NCI-H2107 (cell line): ENCODE measurements around the gene PUS10.

Source experiments
- DNase-seq: peaks from one replicate; lab custom pipeline; 2025; lab: John Stamatoyannopoulos, UW

The PUS10 gene

DNA sequence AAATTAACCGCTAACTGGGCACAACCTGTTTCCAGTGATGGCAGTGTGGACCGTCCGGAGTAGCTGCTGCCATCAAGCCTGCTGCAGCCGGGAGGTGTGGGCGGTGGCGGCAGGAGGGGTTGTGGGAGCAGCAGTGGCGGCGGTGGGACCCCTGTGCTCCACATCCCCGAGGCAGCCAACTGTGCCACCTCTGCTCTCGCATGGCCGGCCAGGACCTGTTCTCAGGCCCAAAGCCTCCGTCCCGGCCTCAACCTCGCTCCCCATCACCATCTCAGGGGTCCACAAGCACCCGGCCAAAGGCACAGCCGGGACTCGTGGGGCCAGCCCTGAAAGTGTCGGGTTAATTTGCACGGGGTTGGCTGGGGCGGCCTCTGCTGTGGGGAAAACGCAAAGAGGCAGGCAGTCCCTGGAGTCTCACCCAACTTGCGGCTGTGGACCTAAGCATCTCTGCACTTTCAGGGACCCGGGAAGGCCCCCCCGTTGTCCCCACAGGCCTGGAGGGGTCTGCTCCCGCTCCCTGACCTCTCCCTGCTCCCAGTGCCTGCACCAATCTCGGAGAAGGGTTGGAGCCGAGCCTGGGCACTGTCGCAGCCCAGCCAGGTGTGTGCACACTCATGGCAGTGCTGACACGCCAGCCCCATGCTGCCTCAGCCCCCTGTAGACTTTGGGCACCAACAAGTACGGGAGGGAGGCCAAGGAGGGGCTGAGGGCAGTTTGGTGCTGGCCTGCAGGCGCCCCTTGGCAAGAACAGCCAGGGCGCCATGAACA, 45.0 kb downstream of the PUS10 start:
- no peak for DNase-seq

DNA sequence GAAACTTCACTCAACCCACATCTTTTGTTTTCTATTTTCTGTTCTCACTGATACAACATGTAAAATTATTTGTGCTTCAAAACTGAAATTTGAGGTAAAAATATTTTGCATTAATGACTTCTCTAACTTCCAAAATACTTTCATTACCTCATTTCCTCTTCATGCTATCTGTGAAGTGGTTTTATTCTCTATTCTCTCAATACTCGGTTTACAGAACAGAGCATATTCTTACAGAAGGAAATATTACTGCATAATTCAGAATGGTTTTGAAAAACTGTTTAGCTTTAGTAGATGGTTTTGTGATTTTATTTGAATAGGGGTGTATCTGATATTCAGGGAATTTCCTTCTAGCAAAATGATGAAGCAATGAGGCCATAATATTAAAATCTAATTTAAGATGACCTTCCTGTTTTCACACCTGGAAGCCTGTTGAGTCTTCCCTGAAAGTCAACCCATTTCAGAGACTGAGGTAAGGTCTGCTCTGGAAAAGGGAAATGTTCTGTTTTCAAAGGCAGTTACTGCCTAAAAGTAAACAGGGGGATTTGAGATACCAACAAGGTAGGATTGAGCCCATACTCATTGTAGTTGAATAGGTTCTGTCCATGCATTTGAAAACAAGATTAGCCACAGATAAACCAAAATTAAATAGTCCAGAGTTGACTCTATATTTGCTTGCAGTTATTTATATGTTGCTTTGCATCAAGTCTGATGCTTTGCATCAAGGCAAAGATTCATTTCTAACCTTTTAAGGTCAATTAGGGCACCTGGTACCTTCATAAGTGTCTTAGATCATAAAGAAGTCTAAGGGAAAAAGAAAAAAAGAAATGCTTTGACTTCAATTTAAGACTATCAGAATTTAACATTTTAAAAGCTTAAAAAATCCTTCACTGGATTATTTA, 51.3 kb downstream of the PUS10 start:
- DNase-seq = no peak

- no peak for DNase-seq
These were observed 52.6 kb downstream of the PUS10 start for GRCh38 chr2:60965499-60965785.

GRCh38 chr2:60964651-60965498, 53.2 kb downstream of the PUS10 start:
- DNase-seq = no peak

DNA sequence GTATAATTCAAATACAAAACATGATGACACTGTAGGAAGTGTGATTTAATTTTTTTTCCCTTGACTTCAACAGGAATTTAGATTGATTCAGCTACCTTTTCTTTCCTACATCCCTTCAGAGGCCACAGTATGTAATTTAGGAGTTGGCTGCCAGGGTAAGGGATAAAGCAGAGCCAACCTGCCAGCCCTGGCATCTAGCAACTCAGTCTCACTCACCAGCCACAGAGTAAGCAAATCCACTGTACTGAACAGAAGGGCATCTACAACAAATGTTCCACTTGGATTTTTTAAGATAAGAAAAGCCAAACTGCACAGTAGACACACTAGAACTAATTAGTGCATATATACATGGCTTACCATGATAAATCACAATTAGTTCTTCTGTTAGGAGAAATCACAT, 54.9 kb downstream of the PUS10 start:
- DNase-seq = no peak

- no peak for DNase-seq
These were observed 55.5 kb downstream of the PUS10 start for GRCh38 chr2:60962528-60962927.

GRCh38 chr2:60961457-60961856, 56.6 kb downstream of the PUS10 start:
- DNase-seq = no peak

DNA sequence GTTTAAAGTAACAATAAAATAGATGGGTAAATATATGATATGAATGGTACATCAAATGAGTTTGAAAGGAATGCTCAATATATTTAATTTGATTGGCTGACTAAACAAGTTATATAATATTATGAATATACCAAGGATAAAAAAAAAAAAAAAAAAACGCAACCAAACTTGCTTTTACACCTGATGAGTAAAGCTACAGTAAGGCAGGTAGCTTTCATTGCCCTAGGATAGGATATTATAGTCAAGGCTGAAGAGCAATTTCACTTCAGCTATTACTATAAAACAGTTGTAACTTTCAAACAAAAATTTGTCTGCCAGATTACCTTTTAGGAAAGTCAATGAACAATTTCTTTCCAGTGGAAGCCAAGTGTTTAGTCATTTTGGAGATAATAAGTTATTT, 57.3 kb downstream of the PUS10 start:
- no peak for DNase-seq

DNA sequence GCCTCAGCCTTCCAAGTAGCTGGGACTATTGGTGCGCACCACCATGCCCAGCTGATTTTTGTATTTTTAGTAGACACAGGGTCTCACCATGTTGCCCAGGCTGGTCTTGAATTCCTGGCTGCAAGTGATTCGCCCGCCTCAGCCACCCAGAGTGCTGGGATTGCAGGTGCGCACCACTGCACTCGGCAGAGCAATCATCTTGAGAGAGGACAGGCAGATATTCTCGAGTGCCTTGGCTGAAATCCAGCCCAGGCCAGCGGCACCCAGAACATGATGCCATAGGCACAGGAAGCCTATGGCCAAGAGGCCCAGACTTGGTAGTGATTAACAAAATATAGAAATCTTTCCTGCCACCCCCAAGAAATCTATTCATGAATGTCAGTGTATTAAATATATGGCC, 58.6 kb downstream of the PUS10 start:
- DNase-seq = no peak

DNA sequence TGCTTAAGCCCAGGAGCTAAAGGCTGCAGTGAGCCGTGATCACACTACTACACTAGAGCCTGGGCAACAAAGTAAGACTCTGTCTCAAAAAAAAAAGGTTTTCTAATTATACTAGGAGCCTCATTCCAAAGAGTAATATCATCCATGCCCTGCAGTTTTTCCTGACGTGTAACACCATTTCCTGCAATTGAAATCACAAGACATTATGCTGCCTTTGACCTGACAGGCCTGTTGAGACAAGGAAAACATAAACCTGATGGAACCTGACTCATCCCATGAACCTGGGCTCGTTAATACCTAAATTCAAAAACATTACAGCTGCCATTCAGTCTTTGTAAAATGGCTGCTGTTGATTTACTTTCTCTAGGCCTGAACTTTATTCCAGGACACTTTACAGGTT, 59.3 kb downstream of the PUS10 start:
- DNase-seq = no peak

- DNase-seq = no peak
These were observed 59.7 kb downstream of the PUS10 start for GRCh38 chr2:60958361-60958760.

- no peak for DNase-seq
These were observed 60.4 kb downstream of the PUS10 start for GRCh38 chr2:60957643-60958042.

- no peak for DNase-seq
These were observed 60.8 kb downstream of the PUS10 start for GRCh38 chr2:60957224-60957623.

GRCh38 chr2:60954139-60954538, 63.9 kb downstream of the PUS10 start:
- no peak for DNase-seq

DNA sequence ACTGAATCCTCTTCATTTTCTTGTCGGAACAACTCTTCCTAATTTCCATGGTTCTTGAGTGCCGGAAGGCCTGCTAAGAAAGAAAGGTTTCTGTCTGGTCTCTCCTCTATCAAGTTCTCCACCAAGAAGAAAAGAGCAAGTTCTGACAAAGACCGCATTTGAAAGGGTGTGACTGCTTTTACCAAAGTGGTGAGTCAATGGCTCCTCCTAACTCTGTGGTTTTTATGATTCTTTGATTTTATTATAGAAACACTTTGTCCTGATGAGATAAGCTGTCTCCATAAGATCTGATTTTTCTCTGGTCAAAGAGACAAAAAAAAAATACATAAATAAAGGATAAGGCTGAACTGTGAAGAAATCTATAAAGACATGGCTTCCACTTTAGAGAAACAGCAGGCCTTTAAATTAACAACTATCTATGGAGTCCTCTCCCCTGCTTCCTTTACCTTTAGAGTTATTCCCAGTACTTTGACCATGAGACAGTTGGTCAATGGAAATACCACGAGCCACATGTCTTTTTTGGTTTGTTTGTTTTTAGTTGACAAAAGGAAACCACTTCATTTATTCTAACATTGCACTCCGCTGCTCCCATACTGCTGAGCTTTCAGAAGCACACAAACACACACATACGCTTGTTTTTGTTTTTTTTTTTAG, 69.0 kb downstream of the PUS10 start:
- no peak for DNase-seq

DNA sequence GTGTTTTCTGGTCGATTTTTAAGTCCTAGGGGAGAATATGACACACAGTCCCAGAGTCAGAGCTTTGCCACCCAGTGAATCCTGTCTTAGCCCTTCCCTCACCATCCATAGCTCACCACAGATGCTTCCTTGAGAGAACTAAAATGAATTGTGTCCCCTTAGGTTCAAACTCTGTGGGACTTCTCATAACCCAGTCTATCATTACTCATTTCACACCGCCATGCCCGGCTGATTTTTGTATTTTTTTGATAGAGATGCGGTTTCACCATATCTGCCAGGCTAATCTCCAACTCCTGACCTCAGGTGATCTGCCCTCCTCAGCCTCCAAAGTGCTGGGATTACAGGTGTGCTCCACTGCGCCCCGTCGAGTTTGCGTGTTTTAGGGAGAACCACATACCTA, 69.9 kb downstream of the PUS10 start:
- DNase-seq = no peak

DNA sequence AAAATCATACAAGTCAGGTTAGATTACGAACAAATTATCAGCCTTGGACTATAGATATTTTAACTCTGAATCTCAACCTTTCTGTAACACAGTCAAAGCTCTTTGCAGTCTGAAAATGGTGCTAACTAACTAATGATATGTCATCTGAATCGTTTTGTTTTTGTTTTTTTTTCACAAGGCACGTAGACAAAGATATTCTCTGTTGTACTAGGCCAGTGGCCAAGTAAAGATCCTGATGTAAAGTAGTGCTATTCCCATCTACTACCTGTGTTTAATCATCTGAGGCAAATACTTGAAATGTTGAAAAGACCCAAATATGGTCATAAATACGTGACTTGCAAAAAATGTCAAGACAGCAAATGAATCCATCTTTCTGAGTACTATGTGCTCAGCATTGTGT, 71.0 kb downstream of the PUS10 start:
- DNase-seq = no peak

- no peak for DNase-seq
These were observed 72.7 kb downstream of the PUS10 start for GRCh38 chr2:60945341-60945740.

GRCh38 chr2:60939622-60940021, 78.4 kb downstream of the PUS10 start:
- DNase-seq = no peak

GRCh38 chr2:60938301-60938700, 79.8 kb downstream of the PUS10 start:
- no peak for DNase-seq

GRCh38 chr2:60936757-60937156, 81.3 kb downstream of the PUS10 start:
- DNase-seq = no peak

DNA sequence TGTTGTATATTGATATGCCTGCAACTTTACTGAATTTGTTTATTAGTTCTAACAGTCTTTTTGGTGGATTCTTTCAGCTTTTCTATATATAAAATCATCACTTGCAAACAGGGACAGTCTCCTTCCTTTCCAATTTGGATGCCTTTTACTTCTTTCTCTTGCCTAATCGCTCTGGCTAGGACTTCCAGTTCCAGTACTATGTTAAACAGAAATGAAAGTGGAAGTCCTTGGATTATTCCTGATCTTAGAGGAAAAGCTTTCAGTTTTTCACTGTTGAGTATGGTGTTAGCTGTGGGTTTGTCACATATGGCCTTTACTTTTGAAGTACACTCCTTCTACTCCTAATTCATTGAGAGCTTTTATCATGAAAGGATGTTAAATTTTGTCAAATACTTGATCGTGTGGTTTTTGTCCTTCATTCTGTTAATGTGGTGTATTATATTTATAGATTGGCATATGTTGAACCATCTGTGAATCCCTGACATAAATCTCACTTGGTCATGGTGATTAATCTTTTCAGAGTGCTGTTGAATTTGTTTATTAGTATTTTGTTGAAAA, 83.8 kb downstream of the PUS10 start:
- no peak for DNase-seq
